Measurements from ENCODE around the gene MPHOSPH6.

- TF ChIP-seq CTCF (IDR thresholded peaks at IDR 0.05): no peak
- no peak for TF ChIP-seq POLR2A (IDR thresholded peaks at IDR 0.05)
These were observed 32.2 kb downstream of the MPHOSPH6 start for GRCh38 chr16:82137822-82138167.
